CD4-positive, CD25-positive, alpha-beta regulatory T cell (primary cell): ENCODE results near the gene SEL1L. TPM values are rescaled to one million over a fixed set of nuclear protein-coding genes. Genes with fewer than 3 reads are reported as not detected.

ENCODE experiments used
- ATAC-seq, 2 donors: fragments of 150-1000 bp; cut with Tn5 transposase; one replicate each; pipeline ENCODE4 v1.10.0; 2021; ENCODE audit warnings: low read depth in 2 of 2, moderate number of reproducible peaks in 2 of 2, moderate library complexity in 1 of 2
- DNase-seq, 3 donors: peaks; one replicate each; pipeline versions ENCODE4 v3.0.0 to v3.0.0-alpha.2; 2012 to 2022; ENCODE audit warnings: mixed read lengths in 1 of 3
- H3K27ac ChIP-seq: one replicate; pipeline ENCODE4 v1.7.0; 2013; ENCODE audit warnings: mild to moderate bottlenecking, low read length; ENCODE audit not compliant: insufficient read depth, poor library complexity, severe bottlenecking
- H3K27me3 ChIP-seq: one replicate; pipeline ENCODE4 v1.7.0; 2013; ENCODE audit warnings: low read length; ENCODE audit not compliant: control insufficient read depth, insufficient read depth
- H3K36me3 ChIP-seq: one replicate; pipeline ENCODE4 v1.7.0; 2013; ENCODE audit warnings: mild to moderate bottlenecking, low read length, moderate library complexity; ENCODE audit not compliant: control insufficient read depth, insufficient read depth
- H3K4me1 ChIP-seq: 2 replicates; pipeline ENCODE4 v1.7.0; 2013; ENCODE audit warnings: mild to moderate bottlenecking, low read length; ENCODE audit not compliant: insufficient read depth, control insufficient read depth, poor library complexity, severe bottlenecking
- H3K4me3 ChIP-seq: one replicate; pipeline ENCODE4 v1.7.0; 2013; ENCODE audit warnings: low read depth, mild to moderate bottlenecking, low read length, moderate library complexity
- H3K9me3 ChIP-seq, 2 experiments: 1 replicate in 1 of 2; 2 replicates in 1 of 2; pipeline ENCODE4 v1.7.0; 2013; ENCODE audit warnings: low read length in 2 of 2, mild to moderate bottlenecking in 1 of 2, moderate library complexity in 1 of 2; ENCODE audit not compliant: control insufficient read depth in 2 of 2
- H3K27ac Mint-ChIP-seq, 3 donors: one replicate each; pipeline ENCODE4 v1.8.0; 2020 to 2022; ENCODE audit warnings: mild to moderate bottlenecking in 3 of 3, mixed read lengths in 3 of 3, moderate library complexity in 2 of 3
- H3K27me3 Mint-ChIP-seq: one replicate; pipeline ENCODE4 v1.8.0; 2022; ENCODE audit warnings: mild to moderate bottlenecking, mixed read lengths
- H3K36me3 Mint-ChIP-seq: one replicate; pipeline ENCODE4 v1.8.0; 2020; ENCODE audit warnings: mixed read lengths
- H3K4me1 Mint-ChIP-seq, 4 donors: one replicate each; pipeline ENCODE4 v1.8.0; 2020 to 2022; ENCODE audit warnings: mixed read lengths in 4 of 4, mild to moderate bottlenecking in 1 of 4
- H3K4me3 Mint-ChIP-seq, 4 donors: one replicate each; pipeline ENCODE4 v1.8.0; 2020 to 2022; ENCODE audit warnings: mild to moderate bottlenecking in 4 of 4, mixed read lengths in 4 of 4, moderate library complexity in 3 of 4
- H3K9me3 Mint-ChIP-seq, 7 donors: one replicate each; pipeline ENCODE4 v1.8.0; 2020 to 2022; ENCODE audit warnings: mixed read lengths in 7 of 7, mild to moderate bottlenecking in 3 of 7, moderate library complexity in 2 of 7
- polyA plus RNA-seq, 4 donors: library from polyadenylated mRNA; unstranded; fragments of 300-500 nt; fragmentation: Illumina TruSeq; gene quantifications; one replicate each; pipeline ENCODE4 v1.2.3, GENCODE V29; 2021
- total RNA-seq: library from RNA; stranded (reverse); gene quantifications from one replicate; pipeline ENCODE4 v1.2.3, GENCODE V29; 2022

Gene SEL1L
- total and polyA plus RNA-seq, 5 donors from 2014 or later: 19.3 to 57.6 (median 20.3) TPM

GRCh38 chr14:81537193-81537592, 3.5 kb upstream of the SEL1L start:
- no peak overlapping the region for H3K4me3 ChIP-seq
- H3K4me3 Mint-ChIP-seq: no peak overlapping the region

GRCh38 chr14:81536241-81536771, 2.7 kb upstream of the SEL1L start:
- DNase-seq (no peak), ATAC-seq (no peak)
- H3K27ac ChIP-seq: no peak overlapping the region
- Mint-ChIP-seq H3K36me3 (peaks cover 2% of the 10 kb centered on the region), H3K27ac (no peak overlapping the region), H3K9me3 (peaks cover 0 to 5% (median 0%) of the 10 kb centered on the region in 7 donors), H3K4me1 (peaks cover 6 to 40% (median 25%) of the 10 kb centered on the region in 4 donors), H3K27me3 (peaks cover 19% of the 10 kb centered on the region), H3K4me3 (no peak overlapping the region)
- no peak overlapping the region for H3K4me3 ChIP-seq
- H3K4me1 ChIP-seq: peaks cover 18% of the 10 kb centered on the region
- H3K27me3 ChIP-seq: peaks cover 10% of the 10 kb centered on the region
- peaks cover 0 to 3% of the 10 kb centered on the region in 2 experiments for H3K9me3 ChIP-seq
- peaks cover 2% of the 10 kb centered on the region for H3K36me3 ChIP-seq

More at GRCh38 chr14:81537193-81537592, 3.5 kb upstream of the SEL1L start:
- Histone ChIP-seq H3K27ac (no peak overlapping the region), H3K4me1 (peaks cover 11% of the 10 kb centered on the region), H3K9me3 (peaks cover 0 to 3% of the 10 kb centered on the region in 2 experiments), H3K27me3 (peaks cover 10% of the 10 kb centered on the region), H3K36me3 (no peaks in the 10 kb centered on the region)
- no peak overlapping the region for H3K27ac Mint-ChIP-seq
- peaks cover 27% of the 10 kb centered on the region for H3K27me3 Mint-ChIP-seq
- DNase-seq (no peak), ATAC-seq (no peak)
- peaks cover 6 to 32% (median 17%) of the 10 kb centered on the region in 4 donors for H3K4me1 Mint-ChIP-seq
- peaks cover 0 to 5% (median 2%) of the 10 kb centered on the region in 7 donors for H3K9me3 Mint-ChIP-seq
- peaks cover 3% of the 10 kb centered on the region for H3K36me3 Mint-ChIP-seq

GRCh38 chr14:81535396-81536164, 1.9 kb upstream of the SEL1L start:
- no peak for ATAC-seq

GRCh38 chr14:81534510-81535074, 939 bp upstream of the SEL1L start:
- H3K27ac Mint-ChIP-seq: peak overlapping the region; percentile 42 to 91 (median 90)
- H3K4me1 Mint-ChIP-seq: peaks cover 10 to 57% (median 33%) of the 10 kb centered on the region in 4 donors
- peaks cover 5% of the 10 kb centered on the region for H3K27me3 ChIP-seq
- H3K36me3 ChIP-seq: peaks cover 2% of the 10 kb centered on the region
- peak overlapping the region; percentile 67 for H3K27ac ChIP-seq
- H3K4me3 ChIP-seq: peak overlapping the region; percentile 68
- peaks cover 0 to 3% of the 10 kb centered on the region in 2 experiments for H3K9me3 ChIP-seq
- H3K27me3 Mint-ChIP-seq: peaks cover 9% of the 10 kb centered on the region
- peaks cover 0 to 5% (median 0%) of the 10 kb centered on the region in 7 donors for H3K9me3 Mint-ChIP-seq
- H3K36me3 Mint-ChIP-seq: no peaks in the 10 kb centered on the region
- no peak for DNase-seq
- H3K4me3 Mint-ChIP-seq: peak overlapping the region in 3 of 4 donors; percentile 94 to 99 (median 97)
- H3K4me1 ChIP-seq: peaks cover 34% of the 10 kb centered on the region
- ATAC-seq: no peak

More at GRCh38 chr14:81535396-81536164, 1.9 kb upstream of the SEL1L start:
- Histone ChIP-seq H3K27me3 (peaks cover 10% of the 10 kb centered on the region), H3K4me3 (no peak overlapping the region), H3K4me1 (peaks cover 24% of the 10 kb centered on the region), H3K36me3 (peaks cover 2% of the 10 kb centered on the region), H3K27ac (no peak overlapping the region), H3K9me3 (peaks cover 0 to 3% of the 10 kb centered on the region in 2 experiments)
- Mint-ChIP-seq H3K27me3 (peaks cover 15% of the 10 kb centered on the region), H3K36me3 (no peaks in the 10 kb centered on the region), H3K9me3 (peaks cover 0 to 5% (median 0%) of the 10 kb centered on the region in 7 donors), H3K27ac (peak overlapping the region; percentile 10 to 96 (median 91)), H3K4me3 (peak overlapping the region in 2 of 4 donors; percentile 11 to 31), H3K4me1 (peaks cover 6 to 48% (median 26%) of the 10 kb centered on the region in 4 donors)
- no peak for DNase-seq

- Mint-ChIP-seq H3K36me3 (no peaks in the 10 kb centered on the region), H3K27me3 (peaks cover 6% of the 10 kb centered on the region), H3K9me3 (peaks cover 0 to 5% (median 0%) of the 10 kb centered on the region in 7 donors), H3K4me3 (peak overlapping the region; percentile 94 to 99 (median 96)), H3K4me1 (peaks cover 25 to 71% (median 47%) of the 10 kb centered on the region in 4 donors), H3K27ac (peak overlapping the region; percentile 90 to 96 (median 91))
- Histone ChIP-seq H3K9me3 (peaks cover 0 to 2% of the 10 kb centered on the region in 2 experiments), H3K4me1 (peaks cover 35% of the 10 kb centered on the region), H3K4me3 (peak overlapping the region; percentile 93), H3K27ac (peak overlapping the region; percentile 67), H3K36me3 (peaks cover 2% of the 10 kb centered on the region), H3K27me3 (no peaks in the 10 kb centered on the region)
- DNase-seq: peak in 1 of 3 donors; percentile 10
- ATAC-seq: no peak
Observed at GRCh38 chr14:81533212-81533535, 479 bp downstream of the SEL1L start.

- Mint-ChIP-seq H3K4me1 (peaks cover 43 to 79% (median 65%) of the 10 kb centered on the region in 4 donors), H3K9me3 (peaks cover 0 to 2% (median 0%) of the 10 kb centered on the region in 7 donors), H3K27ac (peak overlapping the region in 1 of 3 donors; percentile 61), H3K4me3 (peak overlapping the region in 3 of 4 donors; percentile 5 to 53 (median 43)), H3K27me3 (no peaks in the 10 kb centered on the region), H3K36me3 (peaks cover 19% of the 10 kb centered on the region)
- DNase-seq (no peak), ATAC-seq (no peak)
- peaks cover 27% of the 10 kb centered on the region for H3K36me3 ChIP-seq
- H3K4me1 ChIP-seq: peaks cover 35% of the 10 kb centered on the region
- H3K9me3 ChIP-seq: no peaks in the 10 kb centered on the region
- H3K27ac ChIP-seq: no peak overlapping the region
- H3K27me3 ChIP-seq: no peaks in the 10 kb centered on the region
- no peak overlapping the region for H3K4me3 ChIP-seq
Observed at GRCh38 chr14:81529391-81529790, 4.3 kb downstream of the SEL1L start.

- peak overlapping the region in 1 of 3 donors; percentile 72 for H3K27ac Mint-ChIP-seq
- ATAC-seq (no peak), DNase-seq (no peak)
- H3K36me3 Mint-ChIP-seq: peaks cover 42% of the 10 kb centered on the region
- Histone ChIP-seq H3K9me3 (no peaks in the 10 kb centered on the region), H3K27ac (no peak overlapping the region), H3K4me3 (no peak overlapping the region), H3K27me3 (no peaks in the 10 kb centered on the region), H3K4me1 (peaks cover 11% of the 10 kb centered on the region), H3K36me3 (peaks cover 52% of the 10 kb centered on the region)
- H3K4me1 Mint-ChIP-seq: peaks cover 44 to 70% (median 59%) of the 10 kb centered on the region in 4 donors
- H3K4me3 Mint-ChIP-seq: no peak overlapping the region
- no peaks in the 10 kb centered on the region for H3K27me3 Mint-ChIP-seq
- H3K9me3 Mint-ChIP-seq: peaks cover 0 to 2% (median 0%) of the 10 kb centered on the region in 7 donors
Observed at GRCh38 chr14:81525129-81525528, 8.5 kb downstream of the SEL1L start.
